ENCODE results near the gene RGS7. TPM values are rescaled to one million over a fixed set of nuclear protein-coding genes. Genes with fewer than 3 reads are reported as not detected.

RGS7 gene
- total RNA-seq, 1 experiment from 2014 or later, result 1.5 TPM

GRCh38 chr1:241390526-241390925 is 33.5 kb upstream of the RGS7 start:
- Histone ChIP-seq H3K79me1 (ENCODE audit: insufficient read depth, low read depth, low read length, poor library complexity, severe bottlenecking) (no peaks in the 10 kb centered on the region), H4K20me1 (ENCODE audit: control insufficient read depth, insufficient read depth, insufficient read length) (no peaks in the 10 kb centered on the region), H3K4ac (ENCODE audit: low read depth, low read length) (no peak overlapping the region), H3K23ac (ENCODE audit: insufficient read length, low read depth, low read length) (no peak overlapping the region), H3K9me3 (ENCODE audit: control insufficient read depth, low read depth, low read length) (no peaks in the 10 kb centered on the region), H2BK120ac (ENCODE audit: low read depth, low read length, poor library complexity, severe bottlenecking) (no peak overlapping the region), H2BK20ac (ENCODE audit: low read depth, low read length, poor library complexity, severe bottlenecking) (no peak overlapping the region), H3K27me3 (ENCODE audit: insufficient read depth, low read length) (no peaks in the 10 kb centered on the region), H3K27ac (ENCODE audit: insufficient read length, low read depth, low read length) (no peak overlapping the region), H3K56ac (ENCODE audit: insufficient read length, low read depth, low read length) (no peak overlapping the region), H2BK12ac (ENCODE audit: insufficient read length, low read depth, low read length) (no peak overlapping the region), H2AFZ (ENCODE audit: low read length) (no peak overlapping the region), H3T11ph (ENCODE audit: low read length) (no peak overlapping the region), H2BK15ac (ENCODE audit: low read depth, low read length) (no peak overlapping the region), H4K8ac (replicated peaks; ENCODE audit: insufficient read length, low read depth, low read length) (no peak overlapping the region), H2BK5ac (ENCODE audit: insufficient read length, low read length) (no peak overlapping the region), H3K18ac (ENCODE audit: insufficient read length, low read depth, low read length) (no peak overlapping the region), H3K14ac (ENCODE audit: insufficient read depth, low read length) (no peak overlapping the region), H3K23me2 (ENCODE audit: insufficient read length, low read depth, low read length, poor library complexity, severe bottlenecking) (no peaks in the 10 kb centered on the region), H3K4me2 (ENCODE audit: insufficient read depth, insufficient read length, low read length) (no peak overlapping the region), H3K9ac (ENCODE audit: extremely low read depth, insufficient read length, low read length) (no peak overlapping the region), H4K91ac (ENCODE audit: insufficient read length, low read depth, low read length) (no peak overlapping the region), H2AK5ac (ENCODE audit: insufficient read length, low read length) (no peak overlapping the region), H4K5ac (ENCODE audit: insufficient read length, low read depth, low read length) (no peak overlapping the region), H3K4me1 (ENCODE audit: insufficient read depth, low read length) (no peaks in the 10 kb centered on the region), H3K79me2 (ENCODE audit: insufficient read depth, low read length) (no peaks in the 10 kb centered on the region)
- WGBS (ENCODE audit: extremely low coverage, insufficient read length, low lambda C conversion rate), result no CpG with 5 or more reads among the region's 2 CpGs
- Mint-ChIP-seq H3K9me3 (no peaks in the 10 kb centered on the region), H3K27ac (no peak overlapping the region), H3K4me3 (no peak overlapping the region), H3K36me3 (ENCODE audit: insufficient read depth in 1 of 3, low read depth in 3 of 3) (no peaks in the 10 kb centered on the region), H3K27me3 (ENCODE audit: low read depth) (no peaks in the 10 kb centered on the region; the same call in 1 of the 2 replicates), H3K4me1 (no peaks in the 10 kb centered on the region)
- DNase-seq, result no peak
- no peak for TF ChIP-seq CTCF (conservative IDR thresholded peaks at IDR 0.05)
